HFFc6 (cell line): ENCODE results near the gene LIG4. TPM values are rescaled to one million over a fixed set of nuclear protein-coding genes. Genes with fewer than 3 reads are reported as not detected.

Source experiments
- DNase-seq: peaks from one replicate; pipeline ENCODE4 v3.0.0-alpha.2; 2018
- H3K27ac Mint-ChIP-seq: 2 replicates; pipeline ENCODE4 v1.8.0; 2020; ENCODE audit warnings: mild to moderate bottlenecking, mixed read lengths
- H3K27me3 Mint-ChIP-seq: 2 replicates; pipeline ENCODE4 v1.8.0; 2021; ENCODE audit warnings: mild to moderate bottlenecking, moderate library complexity, mixed read lengths; ENCODE audit not compliant: insufficient read depth
- H3K36me3 Mint-ChIP-seq: 2 replicates; pipeline ENCODE4 v1.8.0; 2021; ENCODE audit warnings: low read depth, mixed read lengths
- H3K4me1 Mint-ChIP-seq: 2 replicates; pipeline ENCODE4 v1.8.0; 2020; ENCODE audit warnings: low read depth, mixed read lengths
- H3K4me3 Mint-ChIP-seq: 2 replicates; pipeline ENCODE4 v1.8.0; 2020; ENCODE audit warnings: mild to moderate bottlenecking, moderate library complexity, mixed read lengths
- H3K9me3 Mint-ChIP-seq: 2 replicates; pipeline ENCODE4 v1.8.0; 2020; ENCODE audit warnings: mild to moderate bottlenecking, mixed read lengths
- long read RNA-seq: library from polyadenylated mRNA; unstranded; transcript quantifications from one replicate; pipeline ENCODE4 v2.0.0, GENCODE V29; 2019
- total RNA-seq, 6 experiments: library from RNA; stranded (reverse); fragmentation: NEBNext Ultra II Directional; extraction: Animal tissue kit (Norgen Biotek cat#: 25700); gene quantifications; 2 replicates in 1 of 6; 3 replicates in 5 of 6; pipeline ENCODE4 v1.2.3, GENCODE V29; 2021
- TF ChIP-seq, protein P1 (sequence below): fragments of 200-600 bp; sonication (generic); IDR thresholded peaks from 2 replicates; pipeline ENCODE4 v1.5.0; 2021; ENCODE audit warnings: antibody characterized with exemption, mild to moderate bottlenecking

The LIG4 gene
- 10 to 100 TPM in 5 of 6 experiments, 1 to 10 TPM in 1; 9.2 to 11.4 (median 11.1) TPM for total RNA-seq
- long read RNA-seq, full-length matches to known transcripts, result 8 of 14 reads
- long read RNA-seq, partial matches to known transcripts, result 0 of 14 reads
- long read RNA-seq, other reads (novel, unspliced or antisense), result 6 of 14 reads

DNA sequence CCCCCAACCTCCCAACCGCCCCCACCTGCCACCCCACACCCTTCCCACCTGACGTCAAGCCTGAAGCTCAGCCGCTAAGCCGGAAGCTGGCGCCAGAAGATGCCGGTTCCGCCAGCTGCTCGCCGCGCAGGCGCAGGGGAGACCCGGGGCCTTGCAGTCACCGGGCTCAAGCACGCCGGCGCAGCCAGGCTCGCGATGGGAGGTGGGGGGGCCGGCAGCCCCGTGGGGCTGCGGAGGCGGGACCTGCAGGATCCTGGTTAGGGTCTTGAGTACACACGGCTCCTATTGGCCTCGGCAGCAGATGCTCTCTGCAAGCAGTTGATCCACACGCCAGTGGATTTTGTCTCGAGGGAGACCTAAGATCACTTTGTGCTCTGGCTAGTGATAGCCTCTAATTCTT, at the start of gene LIG4:
Gene LIG4, minus strand, starts transcription at position 101 of the 400 bp plus-strand sequence. CDS start 4,268 bp downstream, outside the sequence.
- Mint-ChIP-seq H3K27me3 (no peaks in the 10 kb centered on the region), H3K27ac (peak within 1 kb of the TSS; percentile 91), H3K9me3 (no peaks in the 10 kb centered on the region), H3K4me3 (peak within 1 kb of the TSS; percentile 89), H3K36me3 (peaks cover 6% of the 10 kb centered on the region), H3K4me1 (peaks cover 40% of the 10 kb centered on the region)
- DNase-seq, result peak; percentile 88
- TF ChIP-seq, protein P1, sequence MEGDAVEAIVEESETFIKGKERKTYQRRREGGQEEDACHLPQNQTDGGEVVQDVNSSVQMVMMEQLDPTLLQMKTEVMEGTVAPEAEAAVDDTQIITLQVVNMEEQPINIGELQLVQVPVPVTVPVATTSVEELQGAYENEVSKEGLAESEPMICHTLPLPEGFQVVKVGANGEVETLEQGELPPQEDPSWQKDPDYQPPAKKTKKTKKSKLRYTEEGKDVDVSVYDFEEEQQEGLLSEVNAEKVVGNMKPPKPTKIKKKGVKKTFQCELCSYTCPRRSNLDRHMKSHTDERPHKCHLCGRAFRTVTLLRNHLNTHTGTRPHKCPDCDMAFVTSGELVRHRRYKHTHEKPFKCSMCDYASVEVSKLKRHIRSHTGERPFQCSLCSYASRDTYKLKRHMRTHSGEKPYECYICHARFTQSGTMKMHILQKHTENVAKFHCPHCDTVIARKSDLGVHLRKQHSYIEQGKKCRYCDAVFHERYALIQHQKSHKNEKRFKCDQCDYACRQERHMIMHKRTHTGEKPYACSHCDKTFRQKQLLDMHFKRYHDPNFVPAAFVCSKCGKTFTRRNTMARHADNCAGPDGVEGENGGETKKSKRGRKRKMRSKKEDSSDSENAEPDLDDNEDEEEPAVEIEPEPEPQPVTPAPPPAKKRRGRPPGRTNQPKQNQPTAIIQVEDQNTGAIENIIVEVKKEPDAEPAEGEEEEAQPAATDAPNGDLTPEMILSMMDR, result no peak

DNA sequence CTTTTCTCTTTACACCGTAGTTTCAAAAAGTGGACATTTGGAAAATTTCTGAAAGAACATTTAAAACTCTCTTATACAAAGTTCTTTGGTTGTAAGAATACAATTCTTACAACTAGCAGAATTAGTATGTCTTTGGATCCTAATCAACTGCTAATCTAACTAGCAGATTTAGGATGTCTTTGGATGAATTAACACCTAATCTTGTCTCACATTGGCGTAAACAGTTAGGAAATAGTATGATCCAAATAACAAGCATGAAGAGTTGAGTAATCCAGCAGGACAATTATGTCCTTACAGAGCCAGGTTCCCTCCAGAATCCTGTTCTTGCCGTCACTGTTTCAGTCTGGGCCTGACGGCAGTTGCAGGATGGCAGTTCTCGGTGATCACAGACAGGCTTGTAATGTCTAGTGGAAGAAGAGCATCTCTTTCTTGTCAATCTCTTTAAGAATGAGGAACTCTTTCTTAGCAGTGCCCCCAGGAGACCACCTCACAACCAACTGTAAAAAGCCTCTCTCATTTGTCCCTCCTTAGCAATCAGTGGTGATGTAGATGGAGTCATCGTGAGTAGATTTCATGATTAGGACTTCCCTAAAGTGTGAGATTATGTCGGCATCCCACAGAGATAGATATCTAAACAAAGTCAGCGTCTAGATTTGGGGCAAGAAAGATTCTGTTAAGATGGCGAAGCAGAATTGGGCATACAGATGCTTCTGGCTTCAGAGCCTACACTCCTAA, 48.5 kb upstream of the LIG4 start:
- TF ChIP-seq, protein P1, result no peak
- no peaks in the 10 kb centered on the region for H3K4me1 Mint-ChIP-seq
- DNase-seq, result no peak
- no peaks in the 10 kb centered on the region; the same call in 1 of the 2 replicates for H3K9me3 Mint-ChIP-seq
- no peak overlapping the region for H3K27ac Mint-ChIP-seq
- H3K36me3 Mint-ChIP-seq, result peaks cover 9% of the 10 kb centered on the region; the same call in 1 of the 2 replicates
- no peak overlapping the region for H3K4me3 Mint-ChIP-seq
- no peaks in the 10 kb centered on the region for H3K27me3 Mint-ChIP-seq

DNA sequence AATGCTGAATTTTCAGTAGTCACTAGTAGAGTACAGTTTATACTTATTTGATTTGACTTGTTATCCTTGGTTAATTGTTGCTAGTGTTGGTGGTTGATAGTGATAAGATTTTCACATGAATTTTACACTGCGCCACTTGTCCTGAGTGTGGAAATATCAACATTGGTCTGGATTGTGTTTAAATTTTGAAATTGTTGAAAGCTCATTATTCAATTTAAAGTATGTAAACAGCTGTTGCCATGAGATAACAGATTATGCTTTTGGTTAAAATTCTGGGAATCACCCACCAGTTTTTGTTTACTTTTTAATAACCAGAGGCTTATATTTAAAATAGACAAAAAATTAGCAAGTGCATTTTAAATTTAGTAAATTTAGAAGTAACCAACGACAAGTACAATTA, 41.9 kb upstream of the LIG4 start:
- no peak for DNase-seq
- peaks cover 5% of the 10 kb centered on the region; the same call in 1 of the 2 replicates for H3K36me3 Mint-ChIP-seq
- H3K4me3 Mint-ChIP-seq, result no peak overlapping the region
- no peak overlapping the region for H3K27ac Mint-ChIP-seq
- H3K4me1 Mint-ChIP-seq, result no peaks in the 10 kb centered on the region
- no peaks in the 10 kb centered on the region for H3K27me3 Mint-ChIP-seq
- TF ChIP-seq, protein P1, result no peak
- H3K9me3 Mint-ChIP-seq, result no peaks in the 10 kb centered on the region; the same call in none of the 2 replicates

DNA sequence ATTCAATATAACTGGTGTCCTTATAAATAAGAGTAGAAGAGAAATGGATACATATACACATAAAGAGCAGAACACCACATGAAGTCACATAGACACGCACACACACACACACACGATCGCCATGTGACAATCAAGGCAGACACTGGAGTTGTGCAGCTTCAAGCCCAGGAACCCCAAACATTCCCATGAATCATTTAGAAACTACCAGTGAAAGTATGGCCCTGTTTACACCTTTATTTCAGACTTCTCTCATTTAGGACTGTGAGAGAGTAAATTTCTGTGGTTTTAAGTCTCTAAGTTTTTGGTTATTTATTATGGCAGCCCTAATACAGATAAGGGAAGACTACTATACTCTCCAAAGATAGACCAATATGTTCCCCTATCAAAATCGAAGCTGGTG, 33.8 kb upstream of the LIG4 start:
- Mint-ChIP-seq H3K27me3 (no peaks in the 10 kb centered on the region), H3K4me3 (no peak overlapping the region), H3K27ac (no peak overlapping the region), H3K4me1 (no peaks in the 10 kb centered on the region), H3K36me3 (peaks cover 8% of the 10 kb centered on the region; the same call in 1 of the 2 replicates), H3K9me3 (peaks cover 13% of the 10 kb centered on the region)
- TF ChIP-seq, protein P1, result no peak
- no peak for DNase-seq

DNA sequence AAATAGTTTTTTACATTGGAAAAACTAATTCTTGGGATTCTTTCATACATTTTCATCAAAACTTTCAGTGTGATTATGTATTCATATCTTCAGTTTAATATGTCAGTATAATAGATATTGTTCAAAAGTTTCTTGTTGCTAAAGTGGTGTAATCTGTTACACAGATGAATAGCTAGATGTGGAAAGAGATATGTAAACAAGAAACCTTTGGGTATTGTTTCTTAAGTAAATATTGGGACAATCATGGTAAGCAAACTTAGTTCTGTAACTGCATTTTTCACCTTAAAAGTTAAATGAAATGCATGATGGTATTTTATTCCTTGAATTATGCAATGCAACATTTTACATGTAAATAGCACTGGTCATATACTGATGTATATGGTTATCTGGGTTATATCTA, 15.0 kb upstream of the LIG4 start:
- Mint-ChIP-seq H3K36me3 (no peaks in the 10 kb centered on the region; the same call in 1 of the 2 replicates), H3K9me3 (no peaks in the 10 kb centered on the region), H3K4me1 (peaks cover 19% of the 10 kb centered on the region), H3K4me3 (no peak overlapping the region), H3K27ac (no peak overlapping the region), H3K27me3 (no peaks in the 10 kb centered on the region)
- no peak for DNase-seq
- TF ChIP-seq, protein P1, result no peak
